SHP77 treated with DMSO at 0.1 percent for 48 hours (cell line): ENCODE results near the gene GALNT10.

ENCODE experiments used
- DNase-seq: peaks from one replicate; lab custom pipeline; 2025; lab: John Stamatoyannopoulos, UW

GALNT10 gene

DNA sequence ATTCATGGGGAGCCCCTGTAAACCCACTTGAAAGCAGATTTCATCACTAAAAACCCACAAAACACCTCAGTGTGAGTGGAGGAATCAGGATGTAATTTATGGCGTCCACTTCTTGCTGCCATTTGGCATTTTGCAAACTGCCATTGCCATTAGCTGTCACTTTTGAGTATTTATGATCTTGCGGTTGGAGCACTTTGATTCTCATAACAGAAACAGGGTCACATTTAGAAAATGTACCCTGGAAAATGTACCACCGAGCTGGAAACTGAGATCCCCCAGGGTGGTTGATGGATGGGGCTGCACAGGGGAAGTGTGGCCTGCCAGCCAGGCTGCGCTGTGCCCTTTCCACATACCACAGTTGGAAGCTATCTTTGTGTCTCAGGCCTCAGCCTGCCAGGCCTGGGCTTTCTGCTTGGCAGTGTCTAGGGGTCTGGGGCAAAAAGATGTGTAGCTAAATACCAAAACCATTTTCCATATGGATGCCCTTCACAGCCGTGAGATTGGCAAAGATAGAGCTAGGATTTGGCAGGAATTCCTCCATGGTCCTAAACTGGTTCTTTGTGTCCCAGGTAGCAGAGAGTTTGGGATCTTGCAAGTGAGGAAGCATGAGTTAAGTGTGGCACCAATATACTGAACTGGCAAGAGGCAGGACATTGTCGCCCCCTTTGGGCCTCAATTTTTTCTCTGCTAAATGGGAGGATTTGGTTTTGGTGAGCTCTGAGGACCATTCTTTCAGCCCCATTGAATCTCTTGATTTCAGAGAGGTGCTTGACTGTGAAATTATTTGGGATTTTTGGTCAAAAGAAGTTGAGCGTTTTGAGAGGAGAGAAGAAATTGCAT lies 46.2 kb downstream of the GALNT10 start:
- DNase-seq, result no peak

DNA sequence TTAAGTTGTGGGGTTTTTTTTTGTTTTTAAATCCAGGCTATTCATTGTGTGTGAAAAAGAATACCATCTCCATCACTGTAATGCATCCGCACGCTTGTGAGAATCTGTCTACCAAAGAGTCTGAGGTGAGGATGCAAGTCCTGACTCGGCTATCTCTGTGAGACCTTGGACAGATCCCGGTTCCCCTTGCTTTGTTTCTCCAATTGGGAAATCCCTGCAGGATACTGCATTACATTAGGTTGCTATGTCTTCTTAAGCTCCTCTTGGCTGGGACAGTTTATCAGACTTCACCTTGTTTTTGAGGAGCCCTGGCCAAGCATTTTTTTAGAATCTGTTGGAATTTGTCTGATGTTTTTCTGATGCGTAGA lies 46.8 kb downstream of the GALNT10 start:
- DNase-seq, result no peak

DNA sequence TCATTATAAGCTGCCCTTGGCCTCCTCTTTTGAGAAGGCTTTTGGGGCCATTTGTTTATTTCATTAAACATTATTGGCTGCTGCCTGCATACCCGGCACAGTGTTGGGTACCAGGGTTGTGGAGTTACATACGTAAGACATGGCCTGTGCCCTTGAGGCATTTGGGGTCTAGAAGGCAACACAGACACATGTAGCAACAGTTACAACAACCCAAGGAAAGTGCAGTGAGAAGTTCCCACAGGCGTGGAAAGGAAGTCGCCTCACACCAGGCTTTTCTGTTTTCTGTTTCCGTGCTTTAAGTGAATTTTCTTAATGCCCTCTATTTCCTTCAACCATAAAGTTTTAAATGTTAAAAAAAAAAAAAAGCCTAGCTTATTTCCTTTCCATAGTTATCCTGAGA lies 47.4 kb downstream of the GALNT10 start:
- no peak for DNase-seq

- no peak for DNase-seq
Measured at GRCh38 chr5:154238776-154239481, 48.4 kb downstream of the GALNT10 start.

GRCh38 chr5:154240595-154240994 lies 50.1 kb downstream of the GALNT10 start:
- no peak for DNase-seq

- DNase-seq, result no peak
Measured at GRCh38 chr5:154241021-154241420, 50.5 kb downstream of the GALNT10 start.

- no peak for DNase-seq
Measured at GRCh38 chr5:154242442-154242841, 51.9 kb downstream of the GALNT10 start.

GRCh38 chr5:154242964-154243376 lies 52.4 kb downstream of the GALNT10 start:
- no peak for DNase-seq

- no peak for DNase-seq
Measured at GRCh38 chr5:154243736-154244135, 53.2 kb downstream of the GALNT10 start.

GRCh38 chr5:154244476-154244875 lies 53.9 kb downstream of the GALNT10 start:
- no peak for DNase-seq

DNA sequence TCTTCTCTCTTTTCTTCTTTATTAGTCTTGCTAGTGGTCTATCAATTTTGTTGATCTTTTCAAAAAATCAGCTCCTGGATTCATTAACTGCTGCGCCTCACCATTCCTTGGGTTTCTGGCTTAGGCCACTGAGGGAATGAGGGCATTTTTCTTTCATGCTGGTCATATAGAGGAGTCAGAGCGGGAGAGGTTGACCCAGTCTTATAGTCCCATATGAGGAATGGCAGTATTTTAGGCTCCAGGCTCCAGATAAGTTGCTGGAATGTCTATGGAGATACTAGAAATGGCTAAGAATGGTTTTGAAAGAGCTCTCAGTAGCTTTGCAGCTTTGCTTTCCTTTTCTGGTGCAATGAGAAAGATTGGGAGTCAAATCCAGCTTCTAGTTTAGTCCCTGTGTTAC lies 58.2 kb downstream of the GALNT10 start:
- DNase-seq, result no peak

DNA sequence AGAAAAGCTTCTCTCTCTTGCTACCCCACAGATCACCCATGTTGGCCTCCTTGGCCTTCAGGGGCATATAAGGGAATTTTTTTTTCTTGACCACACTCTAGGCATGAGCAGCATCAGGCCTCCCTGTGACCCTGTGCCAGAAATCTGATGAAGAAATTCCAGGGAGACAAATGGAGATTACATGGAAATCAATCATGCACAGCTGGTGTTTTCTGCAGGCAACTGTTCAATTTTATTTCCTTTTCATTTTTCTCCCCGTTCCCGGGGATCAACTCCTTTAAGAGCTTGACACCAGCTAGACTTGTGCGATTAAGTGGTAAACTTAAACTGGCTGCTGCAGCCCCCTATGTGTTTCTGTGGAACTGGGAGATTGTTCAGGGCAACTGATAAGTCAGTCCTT lies 59.3 kb downstream of the GALNT10 start:
- DNase-seq, result no peak

DNA sequence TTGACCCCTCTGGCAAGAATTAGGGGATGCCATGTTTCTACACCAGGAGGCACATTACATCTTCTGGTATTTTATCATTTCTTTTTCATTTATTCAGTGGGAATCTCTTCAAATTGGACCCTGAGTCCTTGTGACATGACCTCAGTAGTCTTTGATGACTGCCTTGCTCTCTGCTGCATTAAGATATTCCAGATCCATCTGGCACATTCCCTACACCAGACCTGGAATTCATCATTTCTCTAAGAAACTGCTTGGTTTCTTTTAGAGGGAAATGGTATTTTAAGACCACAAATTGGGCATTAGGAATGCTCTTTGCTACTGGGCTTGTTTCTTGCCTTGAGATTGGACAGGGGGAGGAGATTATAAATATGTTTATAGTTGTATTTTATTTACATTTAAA lies 61.0 kb downstream of the GALNT10 start:
- DNase-seq, result no peak

DNA sequence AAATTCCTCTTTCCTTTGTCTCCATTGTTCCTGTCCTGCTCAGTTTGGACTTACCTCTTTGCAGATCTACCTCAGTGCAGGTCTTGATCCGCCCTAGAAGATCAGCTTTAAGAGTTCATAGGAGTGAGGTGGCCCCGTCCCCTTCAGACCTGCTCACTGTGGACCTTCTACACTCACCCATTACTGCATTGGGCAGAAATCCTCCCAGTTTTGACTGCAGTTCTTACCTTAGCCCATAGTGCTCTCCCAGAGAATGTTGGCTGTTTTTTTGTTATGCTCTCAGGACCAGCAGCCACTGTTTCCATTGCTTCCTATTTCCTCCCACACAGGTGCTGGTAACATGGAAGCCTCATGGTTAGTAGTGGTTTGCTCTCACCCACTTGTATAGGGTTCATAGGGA lies 63.3 kb downstream of the GALNT10 start:
- DNase-seq, result no peak

GRCh38 chr5:154254896-154255295 lies 64.4 kb downstream of the GALNT10 start:
- no peak for DNase-seq

- DNase-seq, result no peak
Measured at GRCh38 chr5:154257046-154257445, 66.5 kb downstream of the GALNT10 start.

- no peak for DNase-seq
Measured at GRCh38 chr5:154258531-154259217, 68.1 kb downstream of the GALNT10 start.

DNA sequence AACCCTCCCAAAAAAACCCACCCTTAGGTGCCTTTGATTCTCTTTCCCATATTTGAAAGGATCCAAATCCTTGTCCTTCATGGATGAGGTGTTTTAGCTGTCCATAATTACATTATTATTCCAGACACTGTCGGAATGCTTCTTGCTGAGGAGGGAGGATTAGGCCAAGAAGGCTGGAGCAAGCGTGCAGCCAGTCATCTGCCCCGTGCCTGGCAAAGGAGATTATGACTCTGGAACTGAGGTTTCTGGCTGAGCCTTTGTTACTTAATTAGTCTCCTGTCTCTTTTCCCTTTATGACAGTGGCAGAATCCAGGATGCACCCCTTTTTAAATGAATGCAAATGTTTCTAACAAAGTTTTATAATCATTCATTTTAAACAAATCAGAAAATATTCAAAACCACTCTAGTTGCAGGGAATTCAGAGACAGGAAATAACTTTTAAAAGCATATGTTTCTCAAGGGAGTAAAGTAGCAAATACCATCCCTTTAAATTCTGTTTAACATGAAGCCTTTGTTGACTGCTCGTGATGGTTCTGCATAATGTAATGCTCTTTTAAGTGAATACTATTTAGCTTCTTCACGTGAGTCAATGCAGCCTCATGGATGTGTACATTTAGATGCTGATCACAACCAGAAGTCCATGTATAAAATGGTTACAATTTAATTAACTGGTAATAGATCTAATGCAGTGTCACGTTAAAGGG lies 69.8 kb downstream of the GALNT10 start:
- DNase-seq, result no peak

GRCh38 chr5:154262342-154262741 lies 71.8 kb downstream of the GALNT10 start:
- DNase-seq, result no peak

DNA sequence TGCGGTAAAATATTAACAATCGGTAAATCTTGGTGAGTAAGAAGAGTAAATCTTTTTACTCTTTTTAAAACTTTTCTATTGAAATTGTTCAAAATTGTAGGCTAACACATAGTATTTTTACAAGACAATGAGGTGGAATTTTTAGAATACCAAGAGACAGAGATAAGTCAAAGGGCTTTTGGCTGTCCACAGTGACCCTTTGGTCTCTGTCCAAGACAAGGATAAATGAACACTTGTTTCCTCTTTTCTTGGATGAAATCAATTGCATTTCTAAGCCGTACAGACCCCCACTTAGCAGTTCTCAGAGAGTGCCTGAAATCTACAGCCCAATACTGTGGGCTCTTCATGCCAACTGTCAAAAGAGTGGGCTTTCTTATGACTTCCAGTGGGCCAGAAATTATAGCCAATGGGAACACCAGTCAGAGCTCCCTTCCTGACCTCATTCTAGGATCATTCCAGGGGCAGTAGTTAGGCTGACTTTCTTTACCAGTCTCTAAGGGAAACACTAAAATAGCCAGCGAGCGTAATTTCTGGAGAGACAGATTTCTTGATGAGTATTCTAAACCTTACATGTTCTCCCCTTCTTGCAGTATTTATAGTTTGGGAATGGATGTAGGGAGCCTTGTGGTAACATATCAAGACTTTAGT lies 74.1 kb downstream of the GALNT10 start:
- no peak for DNase-seq

DNA sequence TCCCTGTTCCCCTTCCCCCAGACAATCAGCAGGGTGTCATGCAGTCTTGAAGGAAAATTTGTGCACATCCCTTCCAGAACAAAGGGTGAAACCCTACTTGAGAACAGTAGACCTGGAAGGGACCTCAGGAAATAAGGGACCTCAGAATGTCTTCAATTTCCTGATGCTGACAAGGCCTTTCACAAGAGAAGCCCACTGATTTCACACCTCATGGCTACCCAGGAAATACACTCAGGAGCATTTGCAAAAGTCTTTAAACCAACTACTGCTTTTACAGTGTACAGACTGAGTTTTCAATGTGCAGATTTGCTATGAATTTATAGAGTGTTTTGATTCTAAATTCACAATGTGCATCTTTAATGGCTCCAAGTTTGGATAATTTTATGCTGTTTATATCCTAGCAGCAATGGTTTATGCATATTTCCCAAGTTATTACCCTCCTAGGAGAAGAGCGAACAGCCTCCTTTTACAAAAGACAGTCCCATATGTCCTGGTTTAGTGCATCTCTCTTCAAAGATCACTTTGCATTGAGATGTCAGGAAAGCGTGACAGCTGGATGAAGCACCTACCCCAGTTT lies 74.8 kb downstream of the GALNT10 start:
- DNase-seq, result no peak
